SK-N-SH treated with all-trans-retinoic acid at 6 μM for 48 hours (cell line): ENCODE measurements around the gene SH3BP4.

Experiments
- CREB5 ChIP-seq: fragments of 250-450 bp; sonication (Bioruptor Pico); IDR thresholded peaks from 2 replicates; pipeline ENCODE4 v1.5.1; 2020; ENCODE audit warnings: low read depth, mild to moderate bottlenecking, moderate library complexity
- OSR1 ChIP-seq: fragments of 250-450 bp; sonication (Bioruptor Pico); IDR thresholded peaks from 2 replicates; pipeline ENCODE4 v1.8.0; 2022; ENCODE audit warnings: moderate library complexity, mild to moderate bottlenecking, inconsistent platforms
- PATZ1 ChIP-seq: fragments of 250-450 bp; sonication (Bioruptor Pico); IDR thresholded peaks from 2 replicates; pipeline ENCODE4 v1.8.0; 2020; ENCODE audit warnings: mild to moderate bottlenecking, moderate library complexity, borderline replicate concordance
- ZFP30 ChIP-seq: fragments of 450-650 bp; formaldehyde crosslinking; IDR thresholded peaks from 2 replicates; pipeline ENCODE4 v1.5.0; 2022; ENCODE audit warnings: mild to moderate bottlenecking, moderate library complexity

DNA sequence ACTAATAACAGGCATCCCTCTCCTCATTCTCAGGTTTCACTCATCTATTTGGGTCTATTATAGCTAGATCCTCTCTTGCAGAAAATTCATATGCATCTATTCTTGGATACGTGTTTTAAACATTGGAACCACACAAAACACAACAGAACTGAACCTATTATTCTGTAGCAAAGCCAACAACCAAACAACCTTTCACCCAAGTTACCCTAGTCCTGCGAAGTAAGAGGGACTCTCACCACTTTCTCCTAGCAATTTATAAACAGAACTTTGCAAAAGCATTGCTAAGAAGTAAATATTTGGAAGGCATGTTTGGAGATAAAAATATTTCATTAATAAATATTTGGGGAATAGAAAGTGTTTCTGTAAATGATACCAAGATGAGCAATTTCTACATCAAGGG, 20.4 kb upstream of the SH3BP4 start:
- TF ChIP-seq CREB5 (CRISPR knock-in tag) = no peak
- no peak for TF ChIP-seq ZFP30 (CRISPR knock-in tag)
- TF ChIP-seq OSR1 (CRISPR knock-in tag) = no peak
- no peak for TF ChIP-seq PATZ1 (CRISPR knock-in tag)
